T-helper 2 cell treated with Interferon-gamma antibody and Interleukin-4, amounts not matched to agents 5 μg/mL and 100 μg/mL, for 36 hours (primary cell): Measurements from ENCODE around the gene ZYX.

Experiments
- DNase-seq: peaks from one replicate; pipeline ENCODE4 v3.0.0; 2021; ENCODE audit warnings: low spot score
- H3K27ac Mint-ChIP-seq: one replicate; pipeline ENCODE4 v1.8.0; 2021; ENCODE audit warnings: mild to moderate bottlenecking, mixed read lengths
- H3K27me3 Mint-ChIP-seq: one replicate; pipeline ENCODE4 v1.8.0; 2021; ENCODE audit warnings: low read depth, mixed read lengths
- H3K36me3 Mint-ChIP-seq: one replicate; pipeline ENCODE4 v1.8.0; 2021; ENCODE audit warnings: low read depth, mixed read lengths
- H3K4me1 Mint-ChIP-seq: one replicate; pipeline ENCODE4 v1.8.0; 2021; ENCODE audit warnings: low read depth, mixed read lengths
- H3K4me3 Mint-ChIP-seq: one replicate; pipeline ENCODE4 v1.8.0; 2022; ENCODE audit warnings: mild to moderate bottlenecking, moderate library complexity, mixed read lengths
- H3K9me3 Mint-ChIP-seq: one replicate; pipeline ENCODE4 v1.8.0; 2021; ENCODE audit warnings: mixed read lengths

Gene ZYX, protein sequence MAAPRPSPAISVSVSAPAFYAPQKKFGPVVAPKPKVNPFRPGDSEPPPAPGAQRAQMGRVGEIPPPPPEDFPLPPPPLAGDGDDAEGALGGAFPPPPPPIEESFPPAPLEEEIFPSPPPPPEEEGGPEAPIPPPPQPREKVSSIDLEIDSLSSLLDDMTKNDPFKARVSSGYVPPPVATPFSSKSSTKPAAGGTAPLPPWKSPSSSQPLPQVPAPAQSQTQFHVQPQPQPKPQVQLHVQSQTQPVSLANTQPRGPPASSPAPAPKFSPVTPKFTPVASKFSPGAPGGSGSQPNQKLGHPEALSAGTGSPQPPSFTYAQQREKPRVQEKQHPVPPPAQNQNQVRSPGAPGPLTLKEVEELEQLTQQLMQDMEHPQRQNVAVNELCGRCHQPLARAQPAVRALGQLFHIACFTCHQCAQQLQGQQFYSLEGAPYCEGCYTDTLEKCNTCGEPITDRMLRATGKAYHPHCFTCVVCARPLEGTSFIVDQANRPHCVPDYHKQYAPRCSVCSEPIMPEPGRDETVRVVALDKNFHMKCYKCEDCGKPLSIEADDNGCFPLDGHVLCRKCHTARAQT

DNA sequence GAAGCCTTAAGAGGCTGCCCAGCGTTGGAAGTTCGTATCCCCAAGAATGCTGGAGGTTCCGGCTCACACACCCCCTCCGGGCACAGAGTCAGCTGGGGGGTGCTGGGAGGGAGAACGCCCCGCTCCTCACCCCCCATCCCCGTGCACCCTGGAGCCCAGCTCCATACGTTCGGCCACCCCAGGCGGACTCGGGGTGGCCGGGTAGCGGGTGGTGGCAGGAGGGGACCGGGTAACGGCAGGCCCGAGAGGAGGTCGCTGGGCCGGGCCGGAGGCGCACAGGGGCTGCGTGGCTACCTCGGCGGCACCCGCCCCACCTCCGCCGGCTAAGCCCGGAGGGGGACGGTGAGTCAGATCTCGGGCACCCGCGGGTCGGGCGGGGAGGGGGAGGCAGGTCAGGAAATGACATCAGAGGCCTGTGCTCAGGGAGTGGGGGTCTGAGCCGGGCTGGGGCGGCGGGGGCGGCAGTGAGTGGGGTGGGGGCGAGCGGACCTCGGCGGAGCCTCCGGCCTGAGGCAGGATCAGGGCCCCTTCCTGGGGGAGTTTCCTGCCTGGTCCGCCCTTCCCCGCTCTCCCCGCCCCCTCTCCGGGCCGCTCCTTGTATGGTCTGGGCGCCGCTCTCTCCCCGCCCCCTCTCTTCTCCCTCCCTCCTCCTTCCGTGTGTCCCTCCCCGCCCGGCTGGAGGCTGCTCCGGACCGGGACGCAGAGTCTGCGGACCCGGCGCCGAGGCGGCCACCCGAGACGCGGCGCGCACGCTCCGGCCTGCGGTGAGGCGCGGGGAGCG lies at the start of gene ZYX:
Gene ZYX, plus strand, starts transcription at position 700 of the 781 bp plus-strand sequence. CDS start 227 bp downstream, outside the sequence.
- no peaks in the 10 kb centered on the region for H3K27me3 Mint-ChIP-seq
- peak; percentile 88 for DNase-seq
- no peaks in the 10 kb centered on the region for H3K9me3 Mint-ChIP-seq
- peak within 1 kb of the TSS; percentile 86 for H3K27ac Mint-ChIP-seq
- peaks cover 5% of the 10 kb centered on the region for H3K36me3 Mint-ChIP-seq
- peaks cover 42% of the 10 kb centered on the region for H3K4me1 Mint-ChIP-seq
- peak within 1 kb of the TSS; percentile 86 for H3K4me3 Mint-ChIP-seq

DNA sequence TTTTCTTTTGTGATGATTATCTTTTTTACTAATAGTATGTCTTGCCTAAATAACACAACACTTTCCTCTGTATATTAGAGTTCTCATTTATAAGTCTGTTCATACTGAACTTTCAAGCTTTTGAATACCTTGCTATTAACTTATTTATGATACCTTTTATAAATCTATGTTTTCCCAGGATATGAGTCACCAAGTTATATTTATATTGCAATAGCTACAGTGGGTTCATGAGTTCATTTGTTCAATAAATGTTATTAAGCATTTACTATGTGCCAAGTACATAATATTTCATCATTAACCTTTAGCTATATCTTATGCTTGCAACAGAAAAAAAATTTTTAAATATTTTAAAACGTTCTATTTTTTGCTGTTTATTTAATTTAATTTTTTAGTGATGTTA lies 46.9 kb upstream of the ZYX start:
- DNase-seq: no peak
- Mint-ChIP-seq H3K27me3 (peaks cover 51% of the 10 kb centered on the region), H3K4me1 (no peaks in the 10 kb centered on the region), H3K4me3 (no peak overlapping the region), H3K9me3 (no peaks in the 10 kb centered on the region), H3K27ac (no peak overlapping the region), H3K36me3 (no peaks in the 10 kb centered on the region)

DNA sequence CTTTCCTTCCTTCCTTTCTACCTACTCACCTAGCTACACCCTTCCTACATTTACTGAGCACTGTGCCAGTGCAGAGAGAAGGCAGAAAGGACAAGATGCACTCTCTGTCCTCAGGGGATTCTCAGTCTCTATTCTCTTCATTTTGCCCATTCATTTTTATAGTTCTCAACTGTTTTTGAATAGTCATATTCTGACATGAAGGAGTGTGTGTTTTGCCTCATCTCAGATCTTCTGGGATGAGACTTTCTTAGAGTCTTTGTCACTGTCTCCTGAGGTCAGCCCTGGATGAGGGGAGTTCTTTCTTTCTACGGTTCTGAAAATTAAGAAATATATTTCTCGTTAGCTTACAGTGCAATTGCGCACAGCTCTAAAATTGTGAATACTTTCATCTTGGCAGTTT lies 43.9 kb upstream of the ZYX start:
- Mint-ChIP-seq H3K36me3 (no peaks in the 10 kb centered on the region), H3K9me3 (no peaks in the 10 kb centered on the region), H3K27ac (no peak overlapping the region), H3K4me1 (no peaks in the 10 kb centered on the region), H3K27me3 (peaks cover 55% of the 10 kb centered on the region), H3K4me3 (no peak overlapping the region)
- no peak for DNase-seq

DNA sequence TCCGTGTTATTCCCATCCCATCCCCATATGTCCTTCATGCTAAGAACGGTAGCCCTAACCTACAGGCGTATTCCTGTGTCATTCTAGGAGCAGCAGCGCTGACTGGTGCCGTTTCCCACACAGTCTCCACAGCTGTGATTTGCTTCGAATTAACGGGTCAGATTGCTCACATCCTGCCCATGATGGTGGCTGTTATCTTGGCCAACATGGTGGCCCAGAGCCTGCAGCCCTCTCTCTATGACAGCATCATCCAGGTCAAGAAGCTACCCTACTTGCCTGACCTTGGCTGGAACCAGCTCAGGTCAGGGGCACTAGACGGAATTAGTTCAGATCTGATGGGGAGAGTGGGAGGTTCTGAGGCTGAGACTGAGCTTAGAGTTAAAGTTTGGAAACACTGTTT lies 39.3 kb upstream of the ZYX start:
- no peak overlapping the region for H3K4me3 Mint-ChIP-seq
- peaks cover 32% of the 10 kb centered on the region for H3K27me3 Mint-ChIP-seq
- H3K4me1 Mint-ChIP-seq: peaks cover 9% of the 10 kb centered on the region
- H3K27ac Mint-ChIP-seq: no peak overlapping the region
- no peaks in the 10 kb centered on the region for H3K9me3 Mint-ChIP-seq
- no peaks in the 10 kb centered on the region for H3K36me3 Mint-ChIP-seq
- no peak for DNase-seq

DNA sequence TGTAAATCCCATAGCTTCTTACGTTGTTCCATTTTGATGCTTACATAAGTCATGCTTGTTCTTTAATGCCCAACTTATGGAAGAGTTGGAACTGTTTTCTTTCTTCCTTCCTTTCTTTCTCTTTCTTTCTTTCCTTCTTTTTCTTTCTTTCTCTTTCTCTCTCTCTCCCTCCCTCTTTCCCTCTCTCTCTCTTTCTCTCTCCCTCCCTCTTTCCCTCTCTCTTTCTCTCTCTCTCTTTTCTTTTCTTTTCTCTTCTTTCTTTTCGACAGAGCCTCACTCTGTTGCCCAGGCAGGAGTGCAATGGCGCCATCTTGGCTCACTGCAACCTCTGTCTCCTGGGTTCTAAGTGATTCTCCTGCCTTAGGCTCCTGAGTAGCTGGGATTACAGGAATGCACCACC lies 37.5 kb upstream of the ZYX start:
- H3K4me3 Mint-ChIP-seq: no peak overlapping the region
- H3K36me3 Mint-ChIP-seq: no peaks in the 10 kb centered on the region
- H3K27ac Mint-ChIP-seq: no peak overlapping the region

DNA sequence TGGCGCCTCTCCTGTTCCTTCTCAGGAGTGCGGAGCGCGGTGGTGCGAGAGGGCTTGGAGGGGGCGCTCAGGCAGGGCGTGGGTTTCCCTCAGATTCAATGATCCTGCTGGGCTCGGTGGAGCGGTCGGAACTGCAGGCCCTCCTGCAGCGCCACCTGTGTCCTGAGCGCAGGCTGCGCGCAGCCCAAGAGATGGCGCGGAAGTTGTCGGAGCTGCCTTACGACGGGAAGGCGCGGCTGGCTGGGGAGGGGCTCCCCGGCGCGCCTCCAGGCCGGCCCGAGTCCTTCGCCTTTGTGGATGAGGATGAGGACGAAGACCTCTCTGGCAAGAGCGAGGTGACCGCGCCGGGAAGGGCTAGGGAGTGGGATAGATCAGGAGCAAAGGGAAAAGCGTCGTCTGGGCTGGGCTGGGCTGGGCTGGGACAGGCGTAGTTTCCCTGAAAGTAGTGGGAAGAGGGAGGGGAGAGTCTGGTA lies 35.7 kb upstream of the ZYX start:
- H3K9me3 Mint-ChIP-seq: no peaks in the 10 kb centered on the region

More for the DNA sequence above, 37.5 kb upstream of the ZYX start:
- Mint-ChIP-seq H3K9me3 (no peaks in the 10 kb centered on the region), H3K27me3 (peaks cover 34% of the 10 kb centered on the region), H3K4me1 (peaks cover 10% of the 10 kb centered on the region)
- no peak for DNase-seq

DNA sequence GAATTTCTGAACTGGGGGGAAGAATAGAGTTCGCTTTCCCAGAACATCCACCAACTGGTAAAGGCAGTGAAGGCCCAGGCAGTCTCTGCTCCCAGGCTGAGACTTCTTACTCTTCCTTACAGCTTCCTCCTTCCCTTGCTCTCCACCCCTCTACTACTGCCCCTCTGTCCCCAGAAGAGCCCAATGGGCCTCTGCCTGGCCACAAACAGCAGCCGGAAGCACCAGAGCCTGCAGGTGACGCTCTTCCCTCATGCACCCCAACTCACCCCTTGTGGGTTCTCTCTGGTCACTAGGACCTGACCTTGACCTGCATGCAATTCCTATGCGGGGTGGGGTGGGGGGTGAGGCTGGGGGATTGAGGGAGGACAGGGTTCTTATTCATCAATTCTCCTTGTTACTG lies 35.1 kb upstream of the ZYX start:
- no peak overlapping the region for H3K4me3 Mint-ChIP-seq
- peaks cover 10% of the 10 kb centered on the region for H3K4me1 Mint-ChIP-seq
- no peaks in the 10 kb centered on the region for H3K9me3 Mint-ChIP-seq
- no peak overlapping the region for H3K27ac Mint-ChIP-seq
- no peak for DNase-seq
- peaks cover 31% of the 10 kb centered on the region for H3K27me3 Mint-ChIP-seq
- H3K36me3 Mint-ChIP-seq: no peaks in the 10 kb centered on the region

More for the DNA sequence above, 35.7 kb upstream of the ZYX start:
- Mint-ChIP-seq H3K4me3 (peak overlapping the region; percentile 73), H3K27me3 (peaks cover 31% of the 10 kb centered on the region), H3K36me3 (no peaks in the 10 kb centered on the region), H3K4me1 (peaks cover 10% of the 10 kb centered on the region), H3K27ac (no peak overlapping the region)
- DNase-seq: peak; percentile 59

DNA sequence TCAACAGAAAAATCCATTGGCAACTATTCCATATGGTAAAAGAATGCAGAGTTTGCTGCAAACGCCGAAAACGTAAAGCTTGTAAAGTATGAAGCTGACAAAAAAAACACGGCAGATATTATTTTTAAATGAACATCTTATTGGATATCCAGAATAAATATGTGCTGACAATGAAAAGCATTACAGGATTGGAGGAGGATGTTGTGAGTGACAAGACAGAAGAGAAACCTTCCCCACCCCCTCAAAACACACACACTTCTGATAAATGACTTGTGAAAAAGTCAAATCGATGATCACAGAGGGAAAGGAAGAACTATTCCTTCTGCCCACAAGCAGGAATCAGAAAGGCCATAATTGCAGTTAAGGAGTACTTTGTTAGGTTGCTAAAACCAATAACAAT lies 33.2 kb upstream of the ZYX start:
- Mint-ChIP-seq H3K36me3 (no peaks in the 10 kb centered on the region), H3K4me1 (peaks cover 10% of the 10 kb centered on the region), H3K27me3 (peaks cover 36% of the 10 kb centered on the region), H3K27ac (no peak overlapping the region), H3K9me3 (no peaks in the 10 kb centered on the region), H3K4me3 (no peak overlapping the region)
- no peak for DNase-seq

DNA sequence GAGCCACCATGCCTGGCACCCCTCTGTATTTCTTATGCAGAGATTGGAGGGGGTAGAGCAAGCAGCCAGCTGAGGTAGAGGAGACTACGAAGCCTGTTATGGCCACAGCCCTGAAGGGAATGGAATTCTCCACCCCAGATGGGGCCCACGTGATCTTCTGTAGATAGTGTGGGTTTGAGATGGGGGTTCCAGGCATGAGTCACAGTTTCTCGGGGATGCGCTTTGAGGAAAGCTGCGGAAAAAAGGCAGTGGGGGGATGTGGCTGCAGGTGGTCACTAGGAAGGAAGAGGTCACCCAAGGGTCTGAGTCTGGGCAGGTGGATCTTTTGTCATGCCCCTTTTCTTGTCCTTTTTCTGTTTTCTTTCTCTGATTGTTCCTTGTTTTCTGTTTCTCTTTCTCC lies 30.1 kb upstream of the ZYX start:
- peaks cover 3% of the 10 kb centered on the region for H3K4me1 Mint-ChIP-seq
- peaks cover 36% of the 10 kb centered on the region for H3K27me3 Mint-ChIP-seq
- H3K4me3 Mint-ChIP-seq: no peak overlapping the region
- H3K9me3 Mint-ChIP-seq: no peaks in the 10 kb centered on the region
- H3K36me3 Mint-ChIP-seq: no peaks in the 10 kb centered on the region
- DNase-seq: no peak
- no peak overlapping the region for H3K27ac Mint-ChIP-seq

DNA sequence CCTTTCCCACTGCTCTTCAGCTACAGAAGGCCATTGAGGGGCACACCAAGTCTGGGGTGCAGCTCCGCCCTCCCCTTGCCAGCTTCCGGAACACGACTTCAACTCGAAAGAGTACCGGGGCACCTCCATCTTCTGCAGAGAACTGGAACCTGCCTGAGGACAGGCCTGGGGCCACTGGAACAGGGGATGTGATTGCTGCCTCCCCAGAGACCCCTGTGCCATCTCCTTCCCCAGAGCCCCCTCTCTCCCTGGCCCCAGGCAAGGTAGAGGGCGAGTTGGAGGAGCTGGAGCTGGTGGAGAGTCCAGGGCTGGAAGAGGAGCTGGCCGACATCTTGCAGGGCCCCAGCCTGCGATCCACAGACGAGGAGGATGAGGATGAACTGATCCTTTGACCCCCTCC lies 29.6 kb upstream of the ZYX start:
- Mint-ChIP-seq H3K9me3 (no peaks in the 10 kb centered on the region), H3K4me1 (peaks cover 3% of the 10 kb centered on the region), H3K27ac (no peak overlapping the region), H3K4me3 (no peak overlapping the region), H3K36me3 (no peaks in the 10 kb centered on the region), H3K27me3 (peaks cover 32% of the 10 kb centered on the region)
- DNase-seq: no peak

DNA sequence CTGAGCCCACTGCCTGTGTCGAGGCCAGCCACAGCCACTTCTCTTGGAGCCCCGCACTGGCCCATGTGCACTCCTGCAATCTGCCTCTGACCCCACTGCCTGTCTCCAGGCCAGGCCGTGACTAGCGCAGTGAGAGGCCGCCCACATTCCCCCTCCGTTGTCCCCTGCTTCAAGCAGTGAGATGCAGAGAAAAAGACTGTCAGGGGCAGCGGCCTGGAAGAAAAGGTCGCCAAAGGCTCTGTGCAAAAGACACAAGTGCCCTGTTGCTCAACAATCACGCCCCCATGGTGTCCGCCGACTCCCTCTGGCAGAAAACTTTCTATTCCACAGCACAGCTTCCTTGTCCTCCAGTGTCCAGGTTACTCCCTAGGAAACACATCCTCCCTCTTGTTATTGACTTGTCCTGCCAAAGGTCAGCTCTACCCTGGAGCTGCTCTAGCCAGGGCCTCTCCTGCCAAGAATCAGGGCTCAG lies 28.6 kb upstream of the ZYX start:
- Mint-ChIP-seq H3K9me3 (no peaks in the 10 kb centered on the region), H3K27me3 (peaks cover 29% of the 10 kb centered on the region), H3K27ac (no peak overlapping the region), H3K4me1 (peaks cover 1% of the 10 kb centered on the region), H3K36me3 (no peaks in the 10 kb centered on the region), H3K4me3 (no peak overlapping the region)
- no peak for DNase-seq

DNA sequence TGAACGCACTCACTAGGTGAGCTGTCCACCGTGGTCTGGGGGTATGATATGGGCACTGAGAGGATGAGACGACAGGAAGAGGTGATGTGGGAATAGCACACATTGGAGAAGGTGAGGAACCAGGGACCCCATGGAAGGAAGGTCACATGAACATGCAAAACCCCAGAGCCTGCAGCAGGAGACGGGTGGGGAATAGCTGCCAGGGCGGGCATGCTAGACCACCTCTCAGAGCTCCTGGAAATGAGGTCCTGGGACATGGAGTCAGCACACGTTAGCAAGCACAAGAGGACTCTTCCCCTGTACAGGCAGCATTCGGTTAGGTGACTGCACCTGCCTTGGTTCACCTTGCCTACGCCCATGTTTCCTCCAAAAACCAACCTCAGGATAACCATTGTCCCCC lies 26.8 kb upstream of the ZYX start:
- Mint-ChIP-seq H3K27ac (no peak overlapping the region), H3K27me3 (peaks cover 16% of the 10 kb centered on the region), H3K4me1 (peaks cover 1% of the 10 kb centered on the region), H3K4me3 (no peak overlapping the region), H3K9me3 (no peaks in the 10 kb centered on the region), H3K36me3 (no peaks in the 10 kb centered on the region)
- DNase-seq: no peak

DNA sequence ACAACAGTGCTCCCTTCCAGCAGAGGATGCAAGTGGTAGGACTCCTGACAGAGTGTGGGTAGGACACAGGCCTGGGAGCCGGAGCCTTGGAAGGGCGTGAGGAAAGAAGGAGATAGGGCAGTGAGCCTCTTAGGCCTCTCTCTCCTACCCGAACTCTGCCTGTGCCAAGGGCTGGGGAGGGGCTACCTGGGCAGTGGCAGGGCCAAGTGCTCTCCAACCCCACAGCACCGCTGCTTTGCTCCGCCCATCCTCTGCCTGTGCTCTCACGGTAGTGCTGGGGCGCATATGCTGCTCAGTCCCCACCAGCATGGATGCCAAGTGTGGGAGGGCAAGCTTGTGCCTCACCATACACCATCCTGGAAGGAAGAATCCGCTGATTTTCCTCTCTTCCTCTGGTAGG lies 26.2 kb upstream of the ZYX start:
- Mint-ChIP-seq H3K9me3 (no peaks in the 10 kb centered on the region), H3K27ac (no peak overlapping the region), H3K27me3 (peaks cover 17% of the 10 kb centered on the region), H3K4me3 (no peak overlapping the region), H3K4me1 (peaks cover 1% of the 10 kb centered on the region), H3K36me3 (no peaks in the 10 kb centered on the region)
- no peak for DNase-seq
